Spinal cord (tissue), 10 donors: ENCODE results near the gene GRID2. TPM values are rescaled to one million over a fixed set of nuclear protein-coding genes. Genes with fewer than 3 reads are reported as not detected.
"Not testable (repeated sequence)": the region's sequence is repeated elsewhere in the genome, so short reads cannot be mapped to it uniquely, and the experiment has no call there.

Source experiments
- DNase-seq, 6 donors: peaks; one replicate each; pipeline versions ENCODE4 v3.0.0 to v3.0.0-alpha.2; 2013 to 2015; ENCODE audit warnings: low spot score in 6 of 6, low read depth in 4 of 6
- H3K27ac ChIP-seq: one replicate; pipeline ENCODE4 v1.5.1; 2013; ENCODE audit warnings: low read depth, low read length, control low read depth
- H3K27me3 ChIP-seq: one replicate; pipeline ENCODE4 v1.6.1; 2013; ENCODE audit warnings: low read length; ENCODE audit not compliant: control insufficient read depth, insufficient read depth
- H3K36me3 ChIP-seq: one replicate; pipeline ENCODE4 v1.6.1; 2013; ENCODE audit warnings: low read length; ENCODE audit not compliant: control insufficient read depth, insufficient read depth
- H3K4me1 ChIP-seq: one replicate; pipeline ENCODE4 v1.6.1; 2013; ENCODE audit warnings: low read length; ENCODE audit not compliant: control insufficient read depth, insufficient read depth
- H3K4me3 ChIP-seq: one replicate; pipeline ENCODE4 v1.5.1; 2013; ENCODE audit warnings: low read depth, low read length, control low read depth
- H3K9me3 ChIP-seq: one replicate; pipeline ENCODE4 v1.6.1; 2013; ENCODE audit warnings: low read length; ENCODE audit not compliant: control insufficient read depth, insufficient read depth
- WGBS: methylation state at CpG from one replicate; pipeline ENCODE4 v1.1.5; 2013; ENCODE audit warnings: missing lambda C conversion rate; ENCODE audit not compliant: insufficient coverage; 5-methylcytosine and 5-hydroxymethylcytosine counted together
- polyA plus RNA-seq, 2 donors: library from polyadenylated mRNA; unstranded; fragments of 120-200 nt; gene quantifications; one replicate each; pipeline ENCODE4 v1.2.1, GENCODE V29; 2013; ENCODE audit not compliant: insufficient read length in 2 of 2
- total RNA-seq, 2 donors: library from RNA; depleted of rRNA in 1 of 2; stranded (reverse); fragments of 120-200 nt in 1 of 2; fragments of >200 nt in 1 of 2; gene quantifications; one replicate each; pipeline versions ENCODE4 v1.2.3 to v1.2.4, GENCODE V29; 2013 to 2014
- donor health status: healthy.

The GRID2 gene
- total and polyA plus RNA-seq, 4 donors, result 17.8 to 40.8 (median 23.4) TPM

GRCh38 chr4:93676937-93677336 lies 1373.2 kb downstream of the GRID2 start:
- not testable (repeated sequence) for H3K4me1 ChIP-seq, H3K27me3 ChIP-seq, H3K4me3 ChIP-seq, H3K27ac ChIP-seq, DNase-seq, H3K36me3 ChIP-seq, H3K9me3 ChIP-seq
- 98% methylated on average over 6 of the region's 16 CpGs for WGBS

GRCh38 chr4:93684571-93684970 lies 1380.8 kb downstream of the GRID2 start:
- H3K4me3 ChIP-seq, result no peak overlapping the region
- H3K36me3 ChIP-seq, result no peaks in the 10 kb centered on the region
- no peaks in the 10 kb centered on the region for H3K9me3 ChIP-seq
- DNase-seq, result no peak
- H3K27ac ChIP-seq, result no peak overlapping the region
- H3K27me3 ChIP-seq, result no peaks in the 10 kb centered on the region
- H3K4me1 ChIP-seq, result no peaks in the 10 kb centered on the region
- WGBS, result 71% methylated on average over 2 of the region's 3 CpGs

- Histone ChIP-seq H3K4me1 (no peaks in the 10 kb centered on the region), H3K9me3 (no peaks in the 10 kb centered on the region), H3K36me3 (no peaks in the 10 kb centered on the region), H3K27ac (no peak overlapping the region), H3K4me3 (no peak overlapping the region), H3K27me3 (no peaks in the 10 kb centered on the region)
- no peak for DNase-seq
These were observed 1383.5 kb downstream of the GRID2 start for GRCh38 chr4:93687304-93687703.

- Histone ChIP-seq H3K27me3 (no peaks in the 10 kb centered on the region), H3K27ac (no peak overlapping the region), H3K36me3 (no peaks in the 10 kb centered on the region), H3K4me3 (no peak overlapping the region), H3K9me3 (no peaks in the 10 kb centered on the region), H3K4me1 (no peaks in the 10 kb centered on the region)
- DNase-seq, result no peak
- WGBS, result 88% methylated on average over 3 of the region's 4 CpGs
These were observed 1385.2 kb downstream of the GRID2 start for GRCh38 chr4:93688978-93689377.

GRCh38 chr4:93693141-93693540 lies 1389.4 kb downstream of the GRID2 start:
- Histone ChIP-seq H3K27me3 (no peaks in the 10 kb centered on the region), H3K9me3 (no peaks in the 10 kb centered on the region), H3K27ac (no peak overlapping the region), H3K4me3 (no peak overlapping the region), H3K4me1 (no peaks in the 10 kb centered on the region), H3K36me3 (no peaks in the 10 kb centered on the region)
- no CpG with 5 or more reads among the region's 3 CpGs for WGBS
- DNase-seq, result peak in 2 of 6 donors; percentile 13 to 26

GRCh38 chr4:93698686-93699085 lies 1394.9 kb downstream of the GRID2 start:
- Histone ChIP-seq H3K4me3 (no peak overlapping the region), H3K9me3 (no peaks in the 10 kb centered on the region), H3K36me3 (no peaks in the 10 kb centered on the region), H3K27ac (no peak overlapping the region), H3K4me1 (no peaks in the 10 kb centered on the region), H3K27me3 (no peaks in the 10 kb centered on the region)
- DNase-seq, result no peak
- no CpG with 5 or more reads among the region's 1 CpG for WGBS

- H3K9me3 ChIP-seq, result no peaks in the 10 kb centered on the region
- peak in 2 of 6 donors; percentile 34 to 80 for DNase-seq
- no peak overlapping the region for H3K27ac ChIP-seq
- no peaks in the 10 kb centered on the region for H3K27me3 ChIP-seq
- no peaks in the 10 kb centered on the region for H3K4me1 ChIP-seq
- WGBS, result no CpG with 5 or more reads among the region's 1 CpG
- H3K36me3 ChIP-seq, result no peaks in the 10 kb centered on the region
- no peak overlapping the region for H3K4me3 ChIP-seq
These were observed 1396.8 kb downstream of the GRID2 start for GRCh38 chr4:93700571-93700970.

- 83% methylated on average over 5 of the region's 6 CpGs for WGBS
- Histone ChIP-seq H3K4me1 (no peaks in the 10 kb centered on the region), H3K36me3 (no peaks in the 10 kb centered on the region), H3K27me3 (no peaks in the 10 kb centered on the region), H3K27ac (no peak overlapping the region), H3K9me3 (peaks cover 3% of the 10 kb centered on the region), H3K4me3 (no peak overlapping the region)
- no peak for DNase-seq
These were observed 1406.5 kb downstream of the GRID2 start for GRCh38 chr4:93710101-93710846.

- H3K27ac ChIP-seq, result no peak overlapping the region
- H3K4me3 ChIP-seq, result no peak overlapping the region
- DNase-seq, result no peak
- no peaks in the 10 kb centered on the region for H3K36me3 ChIP-seq
- no peaks in the 10 kb centered on the region for H3K4me1 ChIP-seq
- peaks cover 2% of the 10 kb centered on the region for H3K9me3 ChIP-seq
- WGBS, result 86% methylated on average over 1 of the region's 2 CpGs
- H3K27me3 ChIP-seq, result no peaks in the 10 kb centered on the region
These were observed 1407.2 kb downstream of the GRID2 start for GRCh38 chr4:93710847-93711430.

- DNase-seq, result no peak
- peaks cover 1% of the 10 kb centered on the region for H3K9me3 ChIP-seq
- H3K36me3 ChIP-seq, result no peaks in the 10 kb centered on the region
- no peak overlapping the region for H3K4me3 ChIP-seq
- no peak overlapping the region for H3K27ac ChIP-seq
- no peaks in the 10 kb centered on the region for H3K4me1 ChIP-seq
- no CpG with 5 or more reads among the region's 1 CpG for WGBS
- H3K27me3 ChIP-seq, result no peaks in the 10 kb centered on the region
These were observed 1414.5 kb downstream of the GRID2 start for GRCh38 chr4:93718233-93718632.
